CD4-positive, alpha-beta T cell treated with Interferon alpha-2 for 1 hour (primary cell): ENCODE data around the gene CCDC127.

Source experiments
- DNase-seq, 2 donors: peaks; one replicate each; pipeline ENCODE4 v3.0.0-alpha.2; 2020 to 2022

The CCDC127 gene

GRCh38 chr5:156411-157072 lies 61.4 kb downstream of the CCDC127 start:
- no peak for DNase-seq

- no peak for DNase-seq
These were observed 62.1 kb downstream of the CCDC127 start for GRCh38 chr5:155651-156410.

- no peak for DNase-seq
These were observed 63.1 kb downstream of the CCDC127 start for GRCh38 chr5:154826-155225.

- DNase-seq = no peak
These were observed 63.7 kb downstream of the CCDC127 start for GRCh38 chr5:154236-154635.

- no peak for DNase-seq
These were observed 64.7 kb downstream of the CCDC127 start for GRCh38 chr5:153256-153655.

GRCh38 chr5:152077-152476 lies 65.9 kb downstream of the CCDC127 start:
- DNase-seq = no peak

GRCh38 chr5:150746-151145 lies 67.2 kb downstream of the CCDC127 start:
- no peak for DNase-seq

- DNase-seq = no peak
These were observed 68.0 kb downstream of the CCDC127 start for GRCh38 chr5:149745-150485.

- no peak for DNase-seq
These were observed 70.2 kb downstream of the CCDC127 start for GRCh38 chr5:147751-148150.
